ENCODE results near the gene GSN. TPM values are rescaled to one million over a fixed set of nuclear protein-coding genes. Genes with fewer than 3 reads are reported as not detected.

Gene GSN
- total and polyA plus RNA-seq, 2 of the 13 experiments (the other 11 are each of a cell fraction or from before 2014, with no cell fraction given): 294 to 307 TPM

DNA sequence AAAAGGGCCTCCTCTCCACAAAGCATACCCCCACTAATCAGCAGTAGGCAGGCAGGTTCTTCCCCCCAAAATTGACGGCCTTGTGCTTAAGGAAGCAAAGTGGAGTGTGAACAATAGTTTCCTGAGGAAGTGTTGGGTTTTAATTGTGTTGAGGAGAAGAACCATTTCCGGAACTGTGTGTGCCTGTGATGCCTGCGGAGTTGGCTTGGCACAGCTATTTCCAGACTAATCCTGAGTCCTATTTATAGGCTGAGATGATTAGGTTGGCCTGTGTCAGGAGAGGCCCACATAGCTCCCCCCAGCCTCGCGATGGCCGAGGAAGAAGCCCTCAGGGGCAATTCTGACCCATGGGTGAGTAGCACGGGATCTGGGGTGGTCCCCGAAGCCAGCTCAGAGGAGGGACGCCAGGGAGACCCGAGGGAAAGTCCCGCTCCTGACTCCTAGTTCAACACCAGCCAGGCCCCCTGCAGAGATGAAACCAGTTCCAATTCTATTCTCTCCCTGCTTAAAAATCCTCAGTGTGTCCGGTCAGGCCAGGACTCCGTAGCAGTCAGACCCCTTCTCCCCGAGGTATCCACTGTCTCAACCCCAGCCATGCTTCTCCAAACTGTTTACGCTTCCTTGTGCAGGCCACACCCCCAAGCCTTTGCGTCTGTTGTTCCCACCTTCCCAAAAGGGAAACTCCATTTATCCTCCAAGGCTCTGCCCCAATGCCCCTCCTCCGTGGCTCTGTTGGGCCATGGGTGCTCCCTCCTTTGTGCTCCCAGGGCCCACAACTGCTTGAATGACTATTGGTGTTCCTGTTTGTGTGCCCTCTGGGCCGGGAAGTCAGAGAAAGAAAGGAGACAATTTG lies 18.1 kb downstream of the GSN start:
- in situ Hi-C loops (cut with HindIII; ENCODE audit: extremely low pct_ligation_motif_present, low pct_unique_long_range_greater_than_20kb): no loop called here
- H2AFZ ChIP-seq (ENCODE audit: low read length): no peak overlapping the region

More for the DNA sequence above, 18.1 kb downstream of the GSN start:
- Histone ChIP-seq H3K9ac (ENCODE audit: insufficient read depth, low read depth, low read length) (peak overlapping the region; percentile 76; the same call in 1 of the 2 replicates), H3K4me3 (replicated peaks in 1 of 3; ENCODE audit: insufficient read depth in 1 of 3, low read depth in 2 of 3, low read length in 3 of 3) (peak overlapping the region in 1 of 3 experiments; percentile 58; a peak in 1 of 6 replicates), H3K27ac (ENCODE audit: extremely low read length, insufficient read depth, low read length) (peak overlapping the region; percentile 89), H3K4me2 (ENCODE audit: low read depth, low read length) (peak overlapping the region; percentile 92), H4K20me1 (ENCODE audit: insufficient read depth, low read length) (no peaks in the 10 kb centered on the region), H3K27me3 (ENCODE audit: control insufficient read depth in 1 of 2, insufficient read depth in 2 of 2, low read length in 2 of 2) (no peaks in the 10 kb centered on the region), H3K9me3 (ENCODE audit: low read length) (no peaks in the 10 kb centered on the region), H3K4me1 (ENCODE audit: insufficient read depth, low read length) (peaks cover 94% of the 10 kb centered on the region), H3K79me2 (ENCODE audit: insufficient read depth, low read length) (no peaks in the 10 kb centered on the region), H3K36me3 (replicated peaks in 1 of 2; ENCODE audit: control insufficient read depth in 1 of 2, insufficient read depth in 2 of 2, low read length in 2 of 2) (no peaks in the 10 kb centered on the region)
- CTCF ChIA-PET (ENCODE audit: low intra/inter-chr PET ratio, low total read pairs): no interaction called here
- intact Hi-C loops (cut with micrococcal nuclease; ENCODE audit: unreplicated experiment): loop anchor here (5.0 kb wide), 1 partner anchor 36 kb away; no protein-coding TSS in a partner anchor
- 75% methylated on average over 13 of the region's 18 CpGs for WGBS (ENCODE audit: low lambda C conversion rate)
- no TSS peak for BruUV-seq (replicated peaks)
- no peak for TF ChIP-seq DNMT1 (CRISPR knock-in tag; IDR thresholded peaks at IDR 0.05)
- TF ChIP-seq ZNF180 (CRISPR knock-in tag; IDR thresholded peaks at IDR 0.05; ENCODE audit: borderline replicate concordance, low read depth): no peak
- 0 out of 2 replicates have a peak, but pooled peaks have one; percentile 31 for TF ChIP-seq KDM5B (CRISPR knock-in tag; IDR thresholded peaks at IDR 0.05; ENCODE audit: borderline replicate concordance)
- TF ChIP-seq ZNF605 (CRISPR knock-in tag; IDR thresholded peaks at IDR 0.05): peak; percentile 14; the same call in 1 of the 2 replicates
- 0 out of 2 replicates have a peak, but pooled peaks have one; percentile 8 for TF ChIP-seq ZBTB26 (CRISPR knock-in tag; IDR thresholded peaks at IDR 0.05; ENCODE audit: borderline replicate concordance)
- peak; percentile 97 for TF ChIP-seq ZNF263 (CRISPR knock-in tag; IDR thresholded peaks at IDR 0.05)
- no peak for TF ChIP-seq HNRNPUL1 (IDR thresholded peaks at IDR 0.05; ENCODE audit: low read depth, low read length)
- POLR2A ChIA-PET: interaction anchor here (0.6 to 11.2 kb wide), 9 partner anchors 8 to 95 kb away, joined by 3 to 398 read pairs (median 6); partner anchors contain the start of genes GSN and RAB14
- DNase-seq (ENCODE audit: low spot score) (no peak), FAIRE-seq (no peak), ATAC-seq (no peak)

Data from HepG2 (cell line).